Measurements from ENCODE around the gene CALML6.

DNA sequence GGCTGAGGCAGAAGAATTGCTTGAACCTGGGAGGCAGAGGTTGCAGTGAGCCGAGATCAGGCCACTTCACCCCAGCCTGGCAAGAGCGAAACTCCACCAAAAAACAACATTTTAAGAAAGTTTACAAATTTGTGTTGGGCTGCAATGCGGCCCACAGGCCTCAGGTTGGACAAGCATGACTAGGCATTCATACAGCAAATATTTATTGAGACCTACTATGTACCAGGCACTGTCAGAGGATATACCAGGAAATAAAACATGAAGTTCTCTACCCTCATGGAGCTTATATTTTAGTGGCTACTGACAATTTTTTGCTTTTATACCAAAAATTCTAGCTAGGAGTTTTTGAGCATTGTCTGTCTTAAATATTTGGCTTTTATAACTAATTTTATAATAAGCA lies 47.9 kb upstream of the CALML6 start:
- TF ChIP-seq FOXP2 (optimal IDR thresholded peaks at IDR 0.05; ENCODE audit: control extremely low read depth, extremely low read length, insufficient read depth) = no peak
- no peak for TF ChIP-seq POLR2AphosphoS5 (IDR thresholded peaks at IDR 0.05; ENCODE audit: borderline replicate concordance, low read depth, low read length)

Data from SK-N-MC (cell line).